Lower leg skin (tissue), 4 donors: ENCODE results near the gene OR52L1. TPM values are rescaled to one million over a fixed set of nuclear protein-coding genes. Genes with fewer than 3 reads are reported as not detected.

ENCODE experiments used
- DNase-seq, 2 donors: peaks; one replicate each; pipeline ENCODE4 v3.0.0-alpha.2; 2019; ENCODE audit warnings: low spot score in 2 of 2
- H3K4me3 ChIP-seq: fragments of 200-600 bp; sonication (generic); 2 replicates; pipeline ENCODE4 v1.5.1; 2017; ENCODE audit warnings: mild to moderate bottlenecking, low read depth; ENCODE audit not compliant: poor library complexity, severe bottlenecking
- POLR2A ChIP-seq, 2 donors: fragments of 450-650 bp; IDR thresholded peaks; one replicate each; pipeline ENCODE4 v1.6.1; 2016 to 2017; ENCODE audit warnings: antibody characterized with exemption in 2 of 2, mild to moderate bottlenecking in 1 of 2, moderate library complexity in 1 of 2
- WGBS, 2 donors: methylation state at CpG; one replicate each; pipeline ENCODE4 v1.1.5; 2018; 5-methylcytosine and 5-hydroxymethylcytosine counted together
- intact Hi-C: fragments of 100-400 bp; cut with DNase I; formaldehyde crosslinking; loops from one replicate; pipeline ENCODE4 v1.15.0; 2023; ENCODE audit warnings: low total_unique reads
- total RNA-seq, 4 donors: library from RNA; depleted of rRNA; stranded (reverse); fragments of >200 nt; gene quantifications; one replicate each; pipeline ENCODE4 v1.1.0, GENCODE V29; 2016
- TF ChIP-seq, protein P1 (sequence below), 3 donors: fragments of 450-650 bp; IDR thresholded peaks; one replicate each; pipeline ENCODE4 v1.5.1; 2016; ENCODE audit warnings: antibody characterized with exemption in 3 of 3, mild to moderate bottlenecking in 3 of 3, moderate library complexity in 2 of 3

OR52L1 gene
- total RNA-seq, 4 donors from 2014 or later = 0.57 TPM; not detected in 3

DNA sequence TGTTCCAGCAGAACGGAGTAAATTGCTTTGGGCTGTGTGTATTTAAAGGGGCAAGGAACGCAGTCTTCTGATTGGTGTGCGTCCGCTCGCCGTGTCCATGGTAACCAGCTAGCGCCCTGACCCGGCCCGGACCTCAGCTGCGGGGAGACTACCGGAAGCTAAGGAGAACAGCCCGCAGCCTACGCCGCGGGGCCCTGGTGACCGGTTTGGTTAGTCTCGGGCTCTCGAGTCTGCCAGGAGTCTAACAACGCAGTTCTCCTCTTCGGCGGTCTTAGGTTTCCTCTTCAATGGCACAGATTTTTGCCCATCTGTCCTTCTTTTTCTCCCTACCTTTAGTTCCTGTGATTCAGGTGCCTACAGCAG is 48.2 kb downstream of the OR52L1 start:
- 78 to 86% methylated on average over 14 to 21 of the region's 21 CpGs for WGBS, 2 donors
- H3K4me3 ChIP-seq = no peak overlapping the region
- intact Hi-C loops = no loop called here
- DNase-seq = no peak
- no peak for TF ChIP-seq POLR2A (IDR thresholded peaks at IDR 0.05)
- TF ChIP-seq, protein P1, sequence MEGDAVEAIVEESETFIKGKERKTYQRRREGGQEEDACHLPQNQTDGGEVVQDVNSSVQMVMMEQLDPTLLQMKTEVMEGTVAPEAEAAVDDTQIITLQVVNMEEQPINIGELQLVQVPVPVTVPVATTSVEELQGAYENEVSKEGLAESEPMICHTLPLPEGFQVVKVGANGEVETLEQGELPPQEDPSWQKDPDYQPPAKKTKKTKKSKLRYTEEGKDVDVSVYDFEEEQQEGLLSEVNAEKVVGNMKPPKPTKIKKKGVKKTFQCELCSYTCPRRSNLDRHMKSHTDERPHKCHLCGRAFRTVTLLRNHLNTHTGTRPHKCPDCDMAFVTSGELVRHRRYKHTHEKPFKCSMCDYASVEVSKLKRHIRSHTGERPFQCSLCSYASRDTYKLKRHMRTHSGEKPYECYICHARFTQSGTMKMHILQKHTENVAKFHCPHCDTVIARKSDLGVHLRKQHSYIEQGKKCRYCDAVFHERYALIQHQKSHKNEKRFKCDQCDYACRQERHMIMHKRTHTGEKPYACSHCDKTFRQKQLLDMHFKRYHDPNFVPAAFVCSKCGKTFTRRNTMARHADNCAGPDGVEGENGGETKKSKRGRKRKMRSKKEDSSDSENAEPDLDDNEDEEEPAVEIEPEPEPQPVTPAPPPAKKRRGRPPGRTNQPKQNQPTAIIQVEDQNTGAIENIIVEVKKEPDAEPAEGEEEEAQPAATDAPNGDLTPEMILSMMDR (IDR thresholded peaks at IDR 0.05) = no peak

DNA sequence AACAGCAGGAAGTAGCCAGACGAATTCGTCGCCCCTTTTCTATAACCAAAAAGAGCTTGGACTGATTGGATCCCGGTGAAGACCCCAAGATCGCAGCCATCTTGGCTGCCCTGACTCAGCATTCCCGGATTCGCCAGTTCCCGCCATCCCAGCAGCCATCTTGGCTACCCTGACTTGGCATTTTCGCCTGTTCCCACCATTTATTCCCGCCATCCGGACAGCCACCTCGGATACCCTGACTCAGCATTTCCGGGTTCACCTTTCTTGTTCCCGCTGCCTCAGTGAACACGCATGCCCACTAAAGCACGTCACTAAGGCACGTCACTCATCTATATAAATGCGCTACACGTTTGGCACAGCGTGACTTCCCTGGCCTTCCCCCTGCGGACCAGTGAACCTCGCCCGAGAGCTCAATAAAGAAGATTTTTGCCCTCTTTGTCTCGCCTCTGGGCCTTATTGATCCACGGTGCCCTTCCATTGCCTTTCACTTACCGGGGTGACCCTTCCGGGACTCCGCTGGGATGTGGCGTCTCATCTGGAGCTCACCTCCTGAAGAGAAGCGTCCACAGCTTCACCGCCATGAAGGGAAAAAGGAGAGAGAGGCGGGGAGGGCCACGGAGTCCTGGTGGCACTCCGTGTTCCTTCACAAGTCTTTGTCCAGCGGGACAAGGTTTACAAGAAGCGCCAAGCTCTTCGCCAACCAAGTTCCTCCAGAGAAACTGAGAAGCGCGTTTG is 48.8 kb downstream of the OR52L1 start:
- H3K4me3 ChIP-seq = no peak overlapping the region
- DNase-seq = no peak
- no peak for TF ChIP-seq POLR2A (IDR thresholded peaks at IDR 0.05)
- TF ChIP-seq, protein P1 (IDR thresholded peaks at IDR 0.05) = no peak
- WGBS, 2 donors = 90 to 91% methylated on average over 39 of the region's 39 CpGs
- intact Hi-C loops = no loop called here

Other genes with a start within 250 kb of the OR52L1 start
- gene OR52N4, start 232.7 kb downstream of the OR52L1 start, total RNA-seq = not detected
- gene OR52N5, start 203.6 kb downstream of the OR52L1 start, total RNA-seq = not detected
- not detected for gene OR52N1, start 195.7 kb downstream of the OR52L1 start, total RNA-seq
- gene OR52N2, start 178.1 kb downstream of the OR52L1 start, total RNA-seq = not detected
- gene OR52E6, start 145.1 kb downstream of the OR52L1 start, total RNA-seq = not detected
- gene OR52E8, start 129.3 kb downstream of the OR52L1 start, total RNA-seq = not detected
- gene OR52E4, start 106.4 kb downstream of the OR52L1 start, total RNA-seq = not detected
- not detected for gene OR52E5, start 93.8 kb downstream of the OR52L1 start, total RNA-seq
- not detected for gene OR56A3, start 44.7 kb downstream of the OR52L1 start, total RNA-seq
- under 1 TPM in 1 of 4 donors, not detected in 3; 0.84 TPM for gene OR56A5, start 18.5 kb downstream of the OR52L1 start, total RNA-seq
- under 1 TPM in 2 of 4 donors, not detected in 2; 0.08 to 0.11 TPM for gene OR56A4, start 20.0 kb upstream of the OR52L1 start, total RNA-seq
- gene OR56A1, start 43.8 kb upstream of the OR52L1 start, total RNA-seq = under 1 TPM in 3 of 4 donors, not detected in 1; 0.10 to 0.19 (median 0.12) TPM
- gene OR56B4, start 120.7 kb upstream of the OR52L1 start, total RNA-seq = not detected
- gene OR52B2, start 183.3 kb upstream of the OR52L1 start, total RNA-seq = not detected
- gene OR52W1, start 212.2 kb upstream of the OR52L1 start, total RNA-seq = not detected
- gene C11orf42, start 218.6 kb upstream of the OR52L1 start, total RNA-seq = not detected
- 10 to 100 TPM; 47.0 to 97.9 (median 60.2) TPM for gene FHIP1B, start 247.7 kb upstream of the OR52L1 start, total RNA-seq